22Rv1 (cell line): ENCODE data around the gene KBTBD12.

Experiments
- ZFX ChIP-seq: fragments of 450-650 bp; IDR thresholded peaks from 2 replicates; pipeline ENCODE4 v1.6.1; 2017; ENCODE audit warnings: antibody characterized with exemption, borderline replicate concordance
- TF ChIP-seq, protein P1 (sequence below): fragments of 450-650 bp; IDR thresholded peaks from 2 replicates; pipeline ENCODE4 v1.5.1; 2017; ENCODE audit warnings: mild to moderate bottlenecking

DNA sequence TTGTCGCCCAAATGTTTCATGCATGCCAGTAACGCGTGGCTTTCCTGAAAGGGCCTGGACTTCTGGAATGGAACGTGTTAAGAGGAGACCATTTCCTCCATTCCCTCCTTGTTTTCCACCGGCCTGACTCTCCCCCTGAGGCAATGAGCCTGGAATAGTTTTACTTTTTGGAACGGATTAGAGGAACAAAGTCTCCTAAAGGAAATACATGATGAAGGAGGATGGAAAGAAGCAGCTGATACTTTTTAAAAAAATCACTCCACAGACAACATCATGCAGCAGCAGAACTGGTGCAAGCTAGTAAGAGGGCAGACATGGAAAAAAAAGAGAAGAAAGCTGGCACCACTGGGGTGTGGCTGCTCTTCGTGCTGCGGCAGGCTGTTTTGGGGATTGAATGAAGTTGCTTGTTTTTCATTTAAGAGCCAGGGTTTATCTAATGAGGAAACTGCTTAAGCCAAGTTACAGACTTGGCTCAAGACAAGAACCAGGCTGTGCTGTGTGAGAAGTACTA lies 3.6 kb upstream of the KBTBD12 start:
- TF ChIP-seq, protein P1, sequence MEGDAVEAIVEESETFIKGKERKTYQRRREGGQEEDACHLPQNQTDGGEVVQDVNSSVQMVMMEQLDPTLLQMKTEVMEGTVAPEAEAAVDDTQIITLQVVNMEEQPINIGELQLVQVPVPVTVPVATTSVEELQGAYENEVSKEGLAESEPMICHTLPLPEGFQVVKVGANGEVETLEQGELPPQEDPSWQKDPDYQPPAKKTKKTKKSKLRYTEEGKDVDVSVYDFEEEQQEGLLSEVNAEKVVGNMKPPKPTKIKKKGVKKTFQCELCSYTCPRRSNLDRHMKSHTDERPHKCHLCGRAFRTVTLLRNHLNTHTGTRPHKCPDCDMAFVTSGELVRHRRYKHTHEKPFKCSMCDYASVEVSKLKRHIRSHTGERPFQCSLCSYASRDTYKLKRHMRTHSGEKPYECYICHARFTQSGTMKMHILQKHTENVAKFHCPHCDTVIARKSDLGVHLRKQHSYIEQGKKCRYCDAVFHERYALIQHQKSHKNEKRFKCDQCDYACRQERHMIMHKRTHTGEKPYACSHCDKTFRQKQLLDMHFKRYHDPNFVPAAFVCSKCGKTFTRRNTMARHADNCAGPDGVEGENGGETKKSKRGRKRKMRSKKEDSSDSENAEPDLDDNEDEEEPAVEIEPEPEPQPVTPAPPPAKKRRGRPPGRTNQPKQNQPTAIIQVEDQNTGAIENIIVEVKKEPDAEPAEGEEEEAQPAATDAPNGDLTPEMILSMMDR: no peak
- TF ChIP-seq ZFX: no peak
